Astrocyte (in vitro differentiated cells and primary cell): ENCODE results near the gene LRP10. TPM values are rescaled to one million over a fixed set of nuclear protein-coding genes. Genes with fewer than 3 reads are reported as not detected.
"Not testable (repeated sequence)": the region's sequence is repeated elsewhere in the genome, so short reads cannot be mapped to it uniquely, and the experiment has no call there.

Experiments
- DNase-seq: peaks from one replicate; pipeline ENCODE4 v3.0.0-alpha.2; 2010; ENCODE audit warnings: low read depth
- FAIRE-seq: peaks from 2 replicates; lab custom pipeline; 2011; peaks lifted over from hg19 to GRCh38; lab: Jason Lieb, UNC
- H2AFZ ChIP-seq: 2 replicates; pipeline ENCODE4 v1.6.0; 2012; ENCODE audit warnings: low read depth, low read length, inconsistent platforms
- H3K27ac ChIP-seq: 2 replicates; pipeline ENCODE4 v1.5.1; 2011; ENCODE audit warnings: low read depth, low read length, inconsistent platforms
- H3K27me3 ChIP-seq: 2 replicates; pipeline ENCODE4 v1.6.0; 2011; ENCODE audit warnings: low read length, inconsistent platforms; ENCODE audit not compliant: insufficient read depth
- H3K36me3 ChIP-seq: 2 replicates; pipeline ENCODE4 v1.5.1; 2011; ENCODE audit warnings: low read length, inconsistent platforms; ENCODE audit not compliant: insufficient read depth
- H3K4me1 ChIP-seq: 2 replicates; pipeline ENCODE4 v1.5.1; 2011; ENCODE audit warnings: low read length, inconsistent platforms; ENCODE audit not compliant: insufficient read depth
- H3K4me2 ChIP-seq: 2 replicates; pipeline ENCODE4 v1.6.0; 2012; ENCODE audit warnings: low read length, inconsistent platforms
- H3K4me3 ChIP-seq: 2 replicates; pipeline ENCODE4 v1.5.1; 2011; ENCODE audit warnings: low read depth, mild to moderate bottlenecking, low read length, inconsistent platforms; ENCODE audit not compliant: insufficient read depth
- H3K79me2 ChIP-seq: 2 replicates; pipeline ENCODE4 v1.6.0; 2012; ENCODE audit warnings: mild to moderate bottlenecking, low read length, inconsistent platforms; ENCODE audit not compliant: insufficient read depth
- H3K9ac ChIP-seq: 2 replicates; pipeline ENCODE4 v1.6.0; 2012; ENCODE audit warnings: mild to moderate bottlenecking, low read length, inconsistent platforms
- H3K9me3 ChIP-seq: 2 replicates; pipeline ENCODE4 v1.5.1; 2012; ENCODE audit warnings: low read depth, mild to moderate bottlenecking, low read length, inconsistent platforms; ENCODE audit not compliant: insufficient read depth
- H4K20me1 ChIP-seq: 2 replicates; pipeline ENCODE4 v1.6.0; 2012; ENCODE audit warnings: low read length, inconsistent platforms; ENCODE audit not compliant: insufficient read depth
- H3K27ac Mint-ChIP-seq: one replicate; pipeline ENCODE4 v1.8.0; 2021; ENCODE audit warnings: mild to moderate bottlenecking, mixed read lengths; ENCODE audit not compliant: unreplicated experiment
- H3K27me3 Mint-ChIP-seq: one replicate; pipeline ENCODE4 v1.8.0; 2021; ENCODE audit warnings: low read depth, mixed read lengths; ENCODE audit not compliant: unreplicated experiment
- H3K36me3 Mint-ChIP-seq: one replicate; pipeline ENCODE4 v1.8.0; 2021; ENCODE audit warnings: low read depth, mixed read lengths; ENCODE audit not compliant: unreplicated experiment
- H3K4me1 Mint-ChIP-seq: one replicate; pipeline ENCODE4 v1.8.0; 2021; ENCODE audit warnings: low read depth, mixed read lengths; ENCODE audit not compliant: unreplicated experiment
- H3K4me3 Mint-ChIP-seq: one replicate; pipeline ENCODE4 v1.8.0; 2021; ENCODE audit warnings: mild to moderate bottlenecking, moderate library complexity, mixed read lengths; ENCODE audit not compliant: unreplicated experiment
- H3K9me3 Mint-ChIP-seq: one replicate; pipeline ENCODE4 v1.8.0; 2021; ENCODE audit warnings: mild to moderate bottlenecking, mixed read lengths; ENCODE audit not compliant: unreplicated experiment
- CTCF ChIP-seq: IDR thresholded peaks from 2 replicates; pipeline ENCODE4 v1.5.1; 2011; ENCODE audit warnings: low read depth, mild to moderate bottlenecking, inconsistent platforms, low read length, moderate library complexity; ENCODE audit not compliant: insufficient read depth
- EZH2 ChIP-seq: IDR thresholded peaks from 2 replicates; pipeline ENCODE4 v1.6.1; 2012; ENCODE audit warnings: mild to moderate bottlenecking, low read length, inconsistent platforms; ENCODE audit not compliant: insufficient read depth
- total RNA-seq: library from RNA; stranded (reverse); gene quantifications from 2 replicates; pipeline ENCODE4 v1.2.1, GENCODE V29; 2021

The LRP10 gene
- total RNA-seq, 1 donor from 2014 or later, result 142 TPM

DNA sequence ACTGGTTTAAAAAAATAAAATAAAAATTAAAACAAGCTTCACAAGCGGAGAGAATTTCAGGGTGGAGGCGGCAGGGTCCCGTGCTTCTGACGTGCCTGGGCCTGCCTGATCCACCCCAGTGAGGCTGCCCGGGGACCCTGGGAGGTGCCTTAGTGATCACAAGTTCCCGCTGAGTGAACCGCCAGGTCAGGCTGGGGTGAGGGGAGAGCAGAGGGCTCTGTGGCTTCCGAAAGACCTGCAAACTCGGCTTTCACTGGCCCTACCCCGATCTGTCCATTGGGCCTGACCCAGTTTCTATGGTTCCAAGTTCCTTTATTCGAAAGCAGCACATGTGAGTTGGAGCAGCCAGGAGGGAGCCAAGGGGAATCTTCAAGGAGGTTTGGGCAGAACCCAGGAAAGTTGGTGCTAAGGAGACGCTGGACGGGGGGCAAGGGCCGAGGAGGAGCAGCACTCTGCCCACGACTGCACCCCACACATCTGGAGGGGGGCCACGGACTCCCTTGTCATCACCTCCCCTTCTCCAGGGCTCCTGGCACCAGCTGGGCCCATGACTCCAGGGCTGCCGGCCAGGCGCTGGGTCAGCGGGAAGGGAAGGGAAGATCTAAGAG is 22.2 kb upstream of the LRP10 start:
- H3K79me2 ChIP-seq, result peaks cover 19% of the 10 kb centered on the region
- H3K4me1 ChIP-seq, result peaks cover 76% of the 10 kb centered on the region
- no peak overlapping the region for H3K4me3 ChIP-seq
- TF ChIP-seq CTCF (no peak), EZH2 (no peak)
- peak overlapping the region; percentile 91 for H3K27ac Mint-ChIP-seq
- peak overlapping the region; percentile 61 for H3K4me2 ChIP-seq
- peak overlapping the region; percentile 99 for H3K27ac ChIP-seq
- peak overlapping the region; percentile 85 for H3K9ac ChIP-seq
- H3K36me3 Mint-ChIP-seq, result peaks cover 5% of the 10 kb centered on the region
- no peak overlapping the region for H2AFZ ChIP-seq
- peaks cover 27% of the 10 kb centered on the region for H3K4me1 Mint-ChIP-seq
- no peaks in the 10 kb centered on the region for H3K27me3 Mint-ChIP-seq
- H4K20me1 ChIP-seq, result peaks cover 22% of the 10 kb centered on the region
- no peaks in the 10 kb centered on the region for H3K9me3 ChIP-seq
- H3K9me3 Mint-ChIP-seq, result no peaks in the 10 kb centered on the region
- peaks cover 20% of the 10 kb centered on the region for H3K36me3 ChIP-seq
- FAIRE-seq (no peak), DNase-seq (peak; percentile 27)
- H3K4me3 Mint-ChIP-seq, result no peak overlapping the region
- no peaks in the 10 kb centered on the region for H3K27me3 ChIP-seq

GRCh38 chr14:22850944-22851764 is 20.4 kb upstream of the LRP10 start:
- Histone ChIP-seq H3K27ac (peak overlapping the region; percentile 99), H3K36me3 (peaks cover 6% of the 10 kb centered on the region), H3K4me1 (peaks cover 67% of the 10 kb centered on the region), H2AFZ (no peak overlapping the region), H3K27me3 (no peaks in the 10 kb centered on the region), H3K9ac (peak overlapping the region; percentile 87), H3K79me2 (peaks cover 2% of the 10 kb centered on the region), H3K9me3 (no peaks in the 10 kb centered on the region), H4K20me1 (peaks cover 8% of the 10 kb centered on the region), H3K4me3 (peak overlapping the region; percentile 28), H3K4me2 (peak overlapping the region; percentile 84)
- FAIRE-seq (peak; percentile 98), DNase-seq (peak; percentile 98)
- Mint-ChIP-seq H3K9me3 (no peaks in the 10 kb centered on the region), H3K36me3 (peaks cover 3% of the 10 kb centered on the region), H3K4me1 (peaks cover 30% of the 10 kb centered on the region), H3K27me3 (no peaks in the 10 kb centered on the region), H3K4me3 (no peak overlapping the region), H3K27ac (peak overlapping the region; percentile 94)
- TF ChIP-seq EZH2, result no peak
- no peak for TF ChIP-seq CTCF

DNA sequence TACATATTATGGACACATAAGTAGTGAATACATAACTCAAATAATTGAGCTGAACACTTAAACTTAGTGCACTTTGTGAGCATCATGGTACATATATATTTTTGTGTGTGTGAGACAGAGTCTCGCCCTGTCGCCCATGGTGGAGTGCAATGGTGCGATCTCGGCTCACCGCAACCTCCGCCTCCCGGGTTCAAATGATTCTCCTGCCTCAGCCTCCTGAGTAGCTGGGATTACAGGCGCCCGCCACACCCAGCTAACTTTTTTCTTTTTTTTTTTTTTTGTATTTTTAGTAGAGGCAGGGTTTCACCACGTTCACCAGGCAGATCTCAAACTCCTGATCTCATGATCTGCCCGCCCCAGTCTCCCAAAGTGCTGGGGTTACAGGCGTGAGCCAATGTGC is 19.4 kb upstream of the LRP10 start:
- not testable (repeated sequence) for H3K4me3 Mint-ChIP-seq, H3K79me2 ChIP-seq, H3K27me3 ChIP-seq, H3K27ac Mint-ChIP-seq, H4K20me1 ChIP-seq, H3K4me3 ChIP-seq, H3K36me3 ChIP-seq, H3K36me3 Mint-ChIP-seq, DNase-seq, H2AFZ ChIP-seq, H3K9me3 Mint-ChIP-seq, H3K9me3 ChIP-seq, H3K27me3 Mint-ChIP-seq, FAIRE-seq, H3K4me2 ChIP-seq
- H3K27ac ChIP-seq, result peak overlapping the region; percentile 99
- peak overlapping the region; percentile 87 for H3K9ac ChIP-seq
- H3K4me1 ChIP-seq, result peaks cover 57% of the 10 kb centered on the region
- H3K4me1 Mint-ChIP-seq, result peaks cover 28% of the 10 kb centered on the region
